Hippocampal formation (tissue), 2 donors: ENCODE results near the gene IDH2.
"Not testable (repeated sequence)": the region's sequence is repeated elsewhere in the genome, so short reads cannot be mapped to it uniquely, and the experiment has no call there.

Source experiments
- DNase-seq, 2 donors: peaks; one replicate each; lab custom pipeline; 2025; lab: John Stamatoyannopoulos, UW

Gene IDH2

DNA sequence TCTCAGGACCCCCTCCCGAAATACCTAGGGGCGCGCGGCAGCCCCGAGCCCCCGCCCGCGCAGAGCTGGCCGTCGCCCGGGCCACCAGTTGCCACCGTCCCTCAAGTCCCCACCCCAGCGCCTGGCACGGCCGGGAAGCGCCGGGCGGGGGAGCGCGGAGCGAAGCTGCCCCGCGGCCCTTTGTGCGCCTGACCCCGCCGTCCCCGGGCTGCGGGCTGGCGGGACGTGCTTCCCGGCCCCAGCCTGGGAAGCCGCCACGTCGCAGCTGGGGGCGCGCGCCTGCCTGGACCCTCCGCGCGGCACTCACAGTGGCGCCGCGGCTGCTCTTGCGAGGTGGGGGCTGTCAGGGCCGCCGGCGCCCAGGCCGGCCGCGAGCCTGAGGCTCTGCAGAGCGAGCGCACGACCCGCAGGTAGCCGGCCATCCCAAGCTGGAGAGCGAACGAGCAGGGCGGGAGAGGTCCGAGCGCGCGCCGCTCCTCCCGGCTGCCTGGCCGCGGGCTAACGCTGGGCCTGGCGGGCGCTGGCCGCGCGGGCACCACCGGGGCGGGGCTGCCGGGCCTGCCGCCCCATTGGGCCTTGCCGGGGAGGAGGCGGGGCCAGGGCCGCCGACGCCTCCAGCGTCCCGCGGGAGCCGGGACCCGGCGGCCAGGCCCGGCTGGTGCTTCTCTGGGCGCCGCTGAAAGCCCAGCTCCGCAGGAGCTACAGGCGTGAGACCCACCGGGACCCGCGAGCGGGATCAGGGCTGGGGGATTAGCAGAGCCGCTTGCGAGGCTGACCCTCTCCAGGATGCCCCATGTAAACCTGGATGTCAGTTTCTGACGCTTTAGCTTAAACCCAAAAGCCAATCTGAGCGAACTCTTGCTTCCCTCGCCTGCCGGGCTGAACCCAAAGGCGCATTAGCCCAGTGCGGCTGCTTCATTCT, at the start of gene IDH2:
IDH2 (minus strand) TSS at position 500 of the 922 bp plus-strand sequence; CDS start at position 422, 78 bp downstream.
- DNase-seq = peak; percentile 81 to 82

DNA sequence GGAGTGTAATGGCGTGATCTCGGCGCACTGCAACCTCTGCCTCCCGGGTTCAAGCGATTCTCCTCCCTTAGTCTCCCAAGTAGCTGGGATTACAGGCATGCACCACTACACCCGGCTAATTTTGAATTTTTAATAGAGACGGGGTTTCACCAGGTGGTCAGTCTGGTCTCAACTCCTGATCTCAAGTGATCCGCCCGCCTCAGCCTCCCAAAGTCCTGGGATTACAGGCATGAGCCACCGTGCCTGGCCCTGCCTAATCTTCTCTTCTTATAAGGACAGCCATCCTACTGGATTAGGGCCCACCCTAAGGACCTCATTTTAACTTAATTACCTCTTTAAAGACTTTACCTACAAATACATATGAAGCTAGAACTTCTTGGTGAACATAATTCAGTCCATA, 48.3 kb upstream of the IDH2 start:
- DNase-seq = not testable (repeated sequence)

DNA sequence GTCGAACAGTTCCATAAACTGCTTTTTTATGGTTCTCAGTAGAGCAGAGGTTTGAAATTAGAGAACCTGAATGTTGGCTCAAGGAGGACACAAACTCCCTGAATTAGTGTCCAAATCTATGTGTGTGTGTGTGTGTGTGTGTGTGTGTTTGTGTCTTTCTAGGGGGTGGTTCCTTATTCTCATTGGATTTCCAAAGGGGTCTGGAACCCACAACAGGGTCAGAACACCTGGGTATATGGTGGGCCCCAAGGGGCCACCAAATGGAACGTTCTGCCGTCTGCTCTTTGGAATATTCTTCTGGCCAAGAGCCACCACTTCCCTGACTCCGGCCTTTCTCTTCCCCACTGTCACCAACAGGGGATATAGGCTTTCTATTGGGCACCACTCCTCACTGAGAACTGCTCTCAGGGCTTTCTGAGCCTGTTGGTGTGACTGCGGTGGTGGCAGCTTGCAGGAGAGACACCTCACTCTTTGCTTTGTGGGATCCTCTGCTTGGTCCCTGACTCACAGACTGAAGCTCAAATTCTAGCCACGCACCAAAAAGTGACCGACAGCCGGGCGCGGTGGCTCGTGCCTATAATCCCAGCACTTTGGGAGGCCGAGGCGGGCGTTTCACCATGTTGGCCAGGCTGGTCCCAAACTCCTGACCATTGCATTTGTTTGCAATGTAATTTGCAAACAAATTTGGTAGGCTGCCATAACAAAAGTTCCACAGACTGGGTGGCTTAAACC, 47.5 kb upstream of the IDH2 start:
- no peak for DNase-seq

GRCh38 chr15:90146198-90146761, 44.0 kb upstream of the IDH2 start:
- not testable (repeated sequence) for DNase-seq

DNA sequence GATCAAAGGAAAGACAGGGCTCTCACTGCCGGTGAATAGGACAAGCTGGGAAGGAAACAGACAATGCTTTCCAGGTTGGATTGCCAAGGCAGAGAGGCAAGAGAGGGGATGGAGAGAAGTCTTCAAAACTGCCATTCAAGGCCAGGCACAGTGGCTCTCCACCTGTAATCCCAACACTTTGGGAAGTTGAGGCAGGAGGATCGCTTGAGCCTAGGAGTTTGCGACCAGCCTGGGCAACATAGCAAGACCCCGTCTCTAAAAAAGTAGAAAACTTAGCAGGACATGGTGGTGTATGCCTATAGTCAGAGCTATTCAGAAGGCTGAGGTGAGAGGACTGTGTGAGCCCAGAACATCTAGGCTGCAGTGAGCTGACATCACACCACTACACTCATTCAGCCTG, 43.5 kb upstream of the IDH2 start:
- no peak for DNase-seq

- no peak for DNase-seq
Observed at GRCh38 chr15:90145259-90145658, 43.0 kb upstream of the IDH2 start.

DNA sequence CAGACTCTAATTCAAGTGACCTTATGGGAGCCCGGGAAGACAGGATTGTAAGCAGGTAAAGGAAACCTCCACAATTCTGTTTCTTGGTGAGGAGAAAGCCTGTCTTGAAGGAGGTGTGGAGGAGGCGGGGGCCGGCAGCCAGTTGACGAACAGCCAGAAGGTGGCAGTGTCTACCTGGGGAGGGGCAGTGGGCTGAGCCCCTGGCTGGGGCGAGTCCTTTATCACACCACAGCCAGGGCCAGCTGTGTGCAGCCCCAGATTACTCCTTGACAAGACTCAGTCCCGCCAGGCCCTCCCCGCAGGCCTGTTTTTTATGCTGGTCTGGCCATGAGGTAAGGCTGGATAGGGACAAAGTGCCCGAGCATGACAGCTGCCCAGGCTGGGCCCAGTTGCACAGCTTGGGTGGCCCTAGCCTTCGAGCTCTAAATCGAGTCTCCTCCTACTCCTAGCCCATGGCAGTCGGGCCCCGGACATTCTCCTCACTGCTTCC, 40.9 kb upstream of the IDH2 start:
- peak in 1 of 2 donors; percentile 15 for DNase-seq

- no peak for DNase-seq
Observed at GRCh38 chr15:90142216-90143165, 40.2 kb upstream of the IDH2 start.

DNA sequence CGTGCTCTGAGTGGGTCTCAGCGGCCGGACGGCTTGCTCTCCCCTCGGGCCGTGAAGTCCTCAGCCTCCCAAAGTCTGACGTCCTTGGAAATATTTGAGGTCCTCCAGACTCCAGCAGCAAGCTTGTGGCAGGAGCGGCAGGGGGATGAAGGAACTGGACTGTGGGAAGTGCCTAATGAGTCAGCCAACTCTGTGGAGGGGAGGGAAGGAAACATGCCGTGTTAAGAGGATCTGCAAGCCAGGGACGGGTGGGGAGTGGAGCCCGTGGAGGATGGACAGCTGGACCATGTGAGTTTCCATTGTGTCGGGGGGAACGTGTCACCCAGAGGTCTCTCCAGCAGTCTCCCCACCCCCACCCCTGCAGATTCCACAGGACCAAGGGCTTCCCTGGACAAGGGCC, 39.4 kb upstream of the IDH2 start:
- DNase-seq = no peak

DNA sequence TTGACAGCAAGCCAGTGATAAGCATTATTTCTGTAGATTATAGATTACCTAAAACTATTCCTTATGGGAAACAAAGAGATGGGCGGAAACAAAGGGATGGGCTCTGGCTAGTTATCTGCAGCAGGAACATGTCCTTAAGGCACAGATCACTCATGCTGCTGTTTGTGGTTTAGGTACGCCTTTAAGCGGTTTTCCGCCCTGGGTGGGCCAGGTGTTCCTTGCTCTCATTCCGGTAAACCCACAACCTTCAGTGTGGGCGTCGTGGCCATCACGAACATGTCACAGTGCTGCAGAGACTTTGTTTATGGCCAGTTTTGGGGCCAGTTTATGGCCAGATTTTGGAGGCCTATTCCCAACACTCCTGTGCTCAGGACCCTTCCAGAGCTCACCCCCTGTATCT, 37.3 kb upstream of the IDH2 start:
- DNase-seq = not testable (repeated sequence)

- DNase-seq = no peak
Observed at GRCh38 chr15:90138071-90138833, 36.0 kb upstream of the IDH2 start.

DNA sequence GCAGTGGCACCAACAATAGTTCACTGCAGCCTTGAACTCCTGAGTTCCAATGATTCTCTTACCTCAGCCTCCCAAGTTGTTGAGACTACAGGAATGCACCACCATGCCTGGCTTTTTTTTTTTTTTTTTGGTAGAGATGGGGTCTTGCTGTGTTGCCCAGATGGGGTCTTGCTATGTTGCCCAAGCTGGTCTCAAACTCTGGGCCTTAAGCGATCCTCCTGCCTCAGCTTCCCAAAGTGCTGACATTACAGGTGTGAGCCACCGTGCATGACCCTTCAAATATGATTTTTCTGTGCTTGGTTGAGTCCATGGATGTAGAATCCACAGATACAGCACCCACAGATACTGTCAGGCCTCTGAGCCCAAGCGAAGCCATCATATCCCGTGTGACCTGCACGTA, 30.2 kb upstream of the IDH2 start:
- DNase-seq = no peak

GRCh38 chr15:90131848-90132247, 29.6 kb upstream of the IDH2 start:
- no peak for DNase-seq

DNA sequence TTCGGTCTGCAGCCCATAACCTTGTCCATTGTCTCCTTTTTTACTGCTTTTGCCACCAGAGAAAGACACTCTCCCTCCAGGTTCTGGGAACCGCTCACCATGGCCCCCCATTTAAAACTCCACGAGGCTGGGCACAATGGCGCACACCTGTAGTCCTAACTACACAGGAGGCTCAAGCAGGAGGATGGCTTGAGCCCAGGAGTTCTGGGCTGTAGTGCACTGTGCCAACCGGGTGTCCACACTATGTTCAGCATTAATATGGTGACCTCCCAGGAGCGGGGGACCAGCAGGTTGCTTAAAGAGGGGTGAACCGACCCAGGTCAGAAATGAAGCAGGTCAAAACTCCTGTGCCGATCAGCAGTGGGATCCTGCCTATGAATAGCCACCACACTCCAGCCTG, 28.0 kb upstream of the IDH2 start:
- DNase-seq = no peak

GRCh38 chr15:90126596-90127435, 24.5 kb upstream of the IDH2 start:
- no peak for DNase-seq

GRCh38 chr15:90126022-90126421, 23.8 kb upstream of the IDH2 start:
- no peak for DNase-seq

GRCh38 chr15:90124507-90124906, 22.2 kb upstream of the IDH2 start:
- DNase-seq = no peak

DNA sequence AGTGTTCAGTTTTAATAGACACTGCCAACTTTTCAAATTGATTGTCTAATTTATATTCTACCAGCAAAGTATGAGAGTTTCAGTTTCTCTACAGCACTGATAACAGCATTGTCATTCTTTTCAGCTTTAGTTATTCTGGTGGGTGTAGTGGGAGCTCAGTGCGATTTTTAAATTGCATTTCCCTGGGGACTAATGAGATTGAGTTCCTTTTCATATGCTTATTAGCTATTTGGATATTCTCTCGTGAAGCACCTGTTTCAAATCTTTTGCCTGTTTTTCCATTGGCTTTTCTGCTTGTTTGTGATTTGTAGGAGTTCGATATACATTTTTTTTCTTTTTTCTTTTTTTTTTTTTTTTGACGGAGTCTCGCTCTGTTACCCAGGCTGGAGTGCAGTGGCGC, 18.8 kb upstream of the IDH2 start:
- DNase-seq = no peak

DNA sequence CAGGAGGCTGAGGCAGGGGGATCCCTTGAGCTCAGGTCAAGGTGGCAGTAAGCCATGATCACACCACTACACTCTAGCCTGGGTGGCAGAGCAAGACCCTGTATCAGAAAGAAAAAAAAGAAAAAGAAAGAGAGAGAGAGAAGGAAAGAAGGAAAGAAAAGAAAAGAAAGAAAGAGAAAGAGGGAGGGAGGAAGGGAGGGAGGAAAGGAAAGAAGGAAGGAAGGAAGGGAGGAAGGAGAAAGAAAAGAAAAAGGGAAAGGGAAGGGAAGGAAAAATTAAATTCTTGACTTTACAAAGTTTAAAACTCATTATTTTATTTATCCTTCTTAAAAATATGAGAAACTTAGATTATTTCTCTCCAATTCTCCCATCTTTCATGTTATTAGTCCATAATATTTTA, 17.1 kb upstream of the IDH2 start:
- no peak for DNase-seq

- DNase-seq = no peak
Observed at GRCh38 chr15:90115783-90116182, 13.5 kb upstream of the IDH2 start.
